Endodermal cell (in vitro differentiated cells): Measurements from ENCODE around the gene MBLAC1. TPM values are rescaled to one million over a fixed set of nuclear protein-coding genes. Genes with fewer than 3 reads are reported as not detected.
A peak's percentile ranks its signal among the peaks of the same experiment; 100 is the strongest.

Source experiments
- DNase-seq: peaks from one replicate; pipeline ENCODE4 v3.0.0-alpha.2; 2017
- H3K27ac ChIP-seq: 2 replicates; pipeline ENCODE4 v1.5.1; 2013; ENCODE audit warnings: mild to moderate bottlenecking, low read depth, low read length, moderate library complexity
- H3K27me3 ChIP-seq: 2 replicates; pipeline ENCODE4 v1.6.1; 2013; ENCODE audit warnings: mild to moderate bottlenecking, low read length, moderate library complexity; ENCODE audit not compliant: insufficient read depth, control insufficient read depth, poor library complexity, severe bottlenecking
- H3K36me3 ChIP-seq: 2 replicates; pipeline ENCODE4 v1.7.0; 2013; ENCODE audit warnings: mild to moderate bottlenecking, low read length, moderate library complexity; ENCODE audit not compliant: control insufficient read depth, insufficient read depth
- H3K4me1 ChIP-seq: one replicate; pipeline ENCODE4 v1.7.0; 2013; ENCODE audit warnings: low read length; ENCODE audit not compliant: control insufficient read depth, insufficient read depth
- H3K4me3 ChIP-seq: 2 replicates; pipeline ENCODE4 v1.5.1; 2013; ENCODE audit warnings: mild to moderate bottlenecking, low read length, moderate library complexity
- H3K9ac ChIP-seq: 2 replicates; pipeline ENCODE4 v1.6.1; 2013; ENCODE audit warnings: mild to moderate bottlenecking, low read length, moderate library complexity; ENCODE audit not compliant: poor library complexity, severe bottlenecking; ENCODE audit errors: extremely low read depth
- H3K9me3 ChIP-seq: 2 replicates; pipeline ENCODE4 v1.6.1; 2013; ENCODE audit warnings: mild to moderate bottlenecking, low read length, moderate library complexity; ENCODE audit not compliant: control insufficient read depth
- H3K27ac Mint-ChIP-seq: 2 replicates; pipeline ENCODE4 v1.8.0; 2020; ENCODE audit warnings: mixed read lengths
- H3K27me3 Mint-ChIP-seq: 2 replicates; pipeline ENCODE4 v1.8.0; 2021; ENCODE audit warnings: mild to moderate bottlenecking, mixed read lengths; ENCODE audit not compliant: insufficient read depth
- H3K36me3 Mint-ChIP-seq: 2 replicates; pipeline ENCODE4 v1.8.0; 2020; ENCODE audit warnings: low read depth, mixed read lengths
- H3K4me1 Mint-ChIP-seq: 2 replicates; pipeline ENCODE4 v1.8.0; 2020; ENCODE audit warnings: mixed read lengths
- H3K4me3 Mint-ChIP-seq: 2 replicates; pipeline ENCODE4 v1.8.0; 2020; ENCODE audit warnings: mild to moderate bottlenecking, moderate library complexity, mixed read lengths
- H3K9me3 Mint-ChIP-seq: 2 replicates; pipeline ENCODE4 v1.8.0; 2020; ENCODE audit warnings: mild to moderate bottlenecking, mixed read lengths
- WGBS, 2 experiments: methylation state at CpG; one replicate each; pipeline versions ENCODE4 v1.1.5 to v1.1.7; 2013; ENCODE audit warnings: missing lambda C conversion rate in 2 of 2, mixed read lengths in 1 of 2; ENCODE audit not compliant: insufficient coverage in 1 of 2, insufficient read length in 1 of 2; 5-methylcytosine and 5-hydroxymethylcytosine counted together
- total RNA-seq, 2 donors: library from RNA; stranded (reverse); fragmentation: NEBNext Ultra II Directional in 1 of 2; extraction: Animal tissue kit (Norgen Biotek cat#: 25700) in 1 of 2; gene quantifications; 2 replicates in 1 of 2; 3 replicates in 1 of 2; pipeline ENCODE4 v1.2.1, GENCODE V29; 2021
- TF ChIP-seq, protein P1 (sequence below): fragments of 200-600 bp; sonication (generic); conservative IDR thresholded peaks from 2 replicates; pipeline ENCODE4 v1.5.0; 2021; ENCODE audit warnings: antibody characterized with exemption, mild to moderate bottlenecking

Gene MBLAC1
- total RNA-seq, 2 donors from 2014 or later = 1.3 to 1.4 TPM

DNA sequence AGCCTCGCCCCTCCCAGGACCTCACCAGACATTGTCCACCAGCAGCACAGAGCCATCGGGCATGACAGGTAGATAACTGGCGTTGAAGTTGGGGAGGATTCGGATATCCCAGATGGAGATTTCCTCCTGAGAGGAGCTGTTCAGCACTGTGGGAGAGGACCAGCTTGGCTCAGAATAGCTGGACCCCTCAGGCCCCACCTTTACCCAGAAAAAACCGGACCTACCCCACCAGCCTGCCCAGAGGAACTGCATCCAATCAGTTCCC lies 30.2 kb downstream of the MBLAC1 start:
- H3K9me3 ChIP-seq = no peaks in the 10 kb centered on the region
- peak overlapping the region; percentile 62 for H3K4me3 Mint-ChIP-seq
- no peak overlapping the region for H3K9ac ChIP-seq
- H3K4me1 ChIP-seq = peaks cover 21% of the 10 kb centered on the region
- H3K27ac ChIP-seq = no peak overlapping the region
- H3K27me3 Mint-ChIP-seq = peaks cover 2% of the 10 kb centered on the region
- H3K27ac Mint-ChIP-seq = no peak overlapping the region
- H3K27me3 ChIP-seq = no peaks in the 10 kb centered on the region
- peaks cover 46% of the 10 kb centered on the region for H3K36me3 ChIP-seq
- no peak for DNase-seq
- peak overlapping the region; percentile 84 for H3K4me3 ChIP-seq
- peaks cover 37% of the 10 kb centered on the region for H3K4me1 Mint-ChIP-seq
- WGBS, 2 experiments = 74% methylated on average over 5 of the region's 5 CpGs; no CpG with 5 or more reads in 1 of the 2 experiments
- peaks cover 28% of the 10 kb centered on the region for H3K36me3 Mint-ChIP-seq
- no peaks in the 10 kb centered on the region for H3K9me3 Mint-ChIP-seq
- TF ChIP-seq, protein P1, sequence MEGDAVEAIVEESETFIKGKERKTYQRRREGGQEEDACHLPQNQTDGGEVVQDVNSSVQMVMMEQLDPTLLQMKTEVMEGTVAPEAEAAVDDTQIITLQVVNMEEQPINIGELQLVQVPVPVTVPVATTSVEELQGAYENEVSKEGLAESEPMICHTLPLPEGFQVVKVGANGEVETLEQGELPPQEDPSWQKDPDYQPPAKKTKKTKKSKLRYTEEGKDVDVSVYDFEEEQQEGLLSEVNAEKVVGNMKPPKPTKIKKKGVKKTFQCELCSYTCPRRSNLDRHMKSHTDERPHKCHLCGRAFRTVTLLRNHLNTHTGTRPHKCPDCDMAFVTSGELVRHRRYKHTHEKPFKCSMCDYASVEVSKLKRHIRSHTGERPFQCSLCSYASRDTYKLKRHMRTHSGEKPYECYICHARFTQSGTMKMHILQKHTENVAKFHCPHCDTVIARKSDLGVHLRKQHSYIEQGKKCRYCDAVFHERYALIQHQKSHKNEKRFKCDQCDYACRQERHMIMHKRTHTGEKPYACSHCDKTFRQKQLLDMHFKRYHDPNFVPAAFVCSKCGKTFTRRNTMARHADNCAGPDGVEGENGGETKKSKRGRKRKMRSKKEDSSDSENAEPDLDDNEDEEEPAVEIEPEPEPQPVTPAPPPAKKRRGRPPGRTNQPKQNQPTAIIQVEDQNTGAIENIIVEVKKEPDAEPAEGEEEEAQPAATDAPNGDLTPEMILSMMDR = no peak

- peak overlapping the region; percentile 84 for H3K4me3 ChIP-seq
- H3K9me3 ChIP-seq = no peaks in the 10 kb centered on the region
- peaks cover 32% of the 10 kb centered on the region for H3K4me1 Mint-ChIP-seq
- H3K4me3 Mint-ChIP-seq = peak overlapping the region; percentile 62
- DNase-seq = peak; percentile 78
- peaks cover 40% of the 10 kb centered on the region for H3K36me3 ChIP-seq
- H3K9ac ChIP-seq = peak overlapping the region; percentile 73
- H3K27me3 ChIP-seq = no peaks in the 10 kb centered on the region
- H3K9me3 Mint-ChIP-seq = no peaks in the 10 kb centered on the region
- H3K4me1 ChIP-seq = peaks cover 21% of the 10 kb centered on the region
- no peak overlapping the region for H3K27ac ChIP-seq
- WGBS, 2 experiments = 22 to 25% methylated on average over 5 to 32 of the region's 32 CpGs
- TF ChIP-seq, protein P1 = peak; percentile 15
- H3K36me3 Mint-ChIP-seq = peaks cover 24% of the 10 kb centered on the region
- H3K27me3 Mint-ChIP-seq = peaks cover 2% of the 10 kb centered on the region
- H3K27ac Mint-ChIP-seq = peak overlapping the region; percentile 81
These were observed 30.8 kb downstream of the MBLAC1 start for GRCh38 chr7:100157334-100158228.

GRCh38 chr7:100158229-100159098 lies 31.7 kb downstream of the MBLAC1 start, which contains the start of gene TRAPPC14:
TSS of gene TRAPPC14 (minus strand) at chr7:100158723. CDS start at chr7:100158499, 224 bp downstream.
- peak within 1 kb of the TSS; percentile 73 for H3K9ac ChIP-seq
- H3K36me3 ChIP-seq = peaks cover 32% of the 10 kb centered on the region
- TF ChIP-seq, protein P1 = no peak
- H3K27me3 ChIP-seq = no peaks in the 10 kb centered on the region
- peak within 1 kb of the TSS; percentile 62 for H3K4me3 Mint-ChIP-seq
- DNase-seq = peak; percentile 98
- H3K9me3 ChIP-seq = no peaks in the 10 kb centered on the region
- H3K4me3 ChIP-seq = peak within 1 kb of the TSS; percentile 84
- H3K4me1 ChIP-seq = peaks cover 19% of the 10 kb centered on the region
- peaks cover 31% of the 10 kb centered on the region for H3K4me1 Mint-ChIP-seq
- H3K27ac Mint-ChIP-seq = peak within 1 kb of the TSS; percentile 82
- 3 to 14% methylated on average over 27 to 87 of the region's 87 CpGs for WGBS, 2 experiments
- peaks cover 18% of the 10 kb centered on the region for H3K36me3 Mint-ChIP-seq
- H3K27me3 Mint-ChIP-seq = peaks cover 6% of the 10 kb centered on the region
- no peaks in the 10 kb centered on the region for H3K9me3 Mint-ChIP-seq
- peak within 1 kb of the TSS; percentile 22 for H3K27ac ChIP-seq
